Astrocyte of the spinal cord (primary cell): ENCODE results near the gene ATG7.

Experiments used
- DNase-seq: peaks from one replicate; pipeline ENCODE4 v3.0.0; 2011; ENCODE audit warnings: low read depth, low spot score
- H3K4me3 ChIP-seq: 2 replicates; pipeline ENCODE4 v1.5.1; 2011; ENCODE audit warnings: low read depth, mild to moderate bottlenecking, low read length, moderate library complexity
- CTCF ChIP-seq: IDR thresholded peaks from 2 replicates; pipeline ENCODE4 v1.5.1; 2012; ENCODE audit warnings: low read depth, mild to moderate bottlenecking, low read length, inconsistent platforms
- in situ Hi-C: cut with HindIII; loops from 2 replicates; pipeline ENCODE4 v1.10.0; 2017; ENCODE audit warnings: low sequenced_read_pairs

The ATG7 gene

GRCh38 chr3:11431319-11431718 is 159.1 kb downstream of the ATG7 start:
- DNase-seq = no peak
- in situ Hi-C loops = no loop called here
- TF ChIP-seq CTCF = no peak
- no peak overlapping the region for H3K4me3 ChIP-seq

DNA sequence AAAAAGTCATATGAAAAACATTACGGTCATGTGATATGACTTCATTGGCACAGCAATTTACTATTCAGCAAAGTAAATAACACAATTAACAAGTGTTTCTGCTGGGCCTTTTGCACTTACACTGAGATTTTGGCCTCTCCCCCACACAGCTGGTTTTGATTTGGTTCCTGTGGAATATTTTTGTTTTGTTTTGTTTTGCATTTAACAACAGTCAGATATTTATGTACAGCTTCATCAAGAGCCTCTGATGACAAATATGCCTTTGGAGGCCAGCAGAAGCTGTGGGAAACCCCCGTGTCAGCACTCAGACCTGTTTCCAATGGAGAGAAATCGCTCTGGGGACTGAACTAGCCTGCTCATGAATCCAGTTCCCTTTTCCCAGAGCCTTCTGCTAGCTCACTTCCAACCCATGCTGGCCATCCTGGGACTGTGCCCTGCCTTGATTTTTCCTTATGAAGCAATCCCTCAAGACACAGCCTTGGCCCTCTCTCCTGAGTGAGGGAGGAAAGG is 161.9 kb downstream of the ATG7 start:
- peak; percentile 59 for DNase-seq
- no peak overlapping the region for H3K4me3 ChIP-seq
- TF ChIP-seq CTCF = no peak
- in situ Hi-C loops = no loop called here

GRCh38 chr3:11434563-11435096 is 162.4 kb downstream of the ATG7 start:
- in situ Hi-C loops = no loop called here

GRCh38 chr3:11435440-11436165 is 163.4 kb downstream of the ATG7 start:
- no peak for TF ChIP-seq CTCF
- no peak overlapping the region for H3K4me3 ChIP-seq
- no peak for DNase-seq
- in situ Hi-C loops = no loop called here

More at GRCh38 chr3:11434563-11435096, 162.4 kb downstream of the ATG7 start:
- TF ChIP-seq CTCF = no peak
- H3K4me3 ChIP-seq = no peak overlapping the region
- no peak for DNase-seq

- in situ Hi-C loops = no loop called here
- DNase-seq = no peak
- TF ChIP-seq CTCF = no peak
- no peak overlapping the region for H3K4me3 ChIP-seq
These were observed 164.6 kb downstream of the ATG7 start for GRCh38 chr3:11436775-11437174.

DNA sequence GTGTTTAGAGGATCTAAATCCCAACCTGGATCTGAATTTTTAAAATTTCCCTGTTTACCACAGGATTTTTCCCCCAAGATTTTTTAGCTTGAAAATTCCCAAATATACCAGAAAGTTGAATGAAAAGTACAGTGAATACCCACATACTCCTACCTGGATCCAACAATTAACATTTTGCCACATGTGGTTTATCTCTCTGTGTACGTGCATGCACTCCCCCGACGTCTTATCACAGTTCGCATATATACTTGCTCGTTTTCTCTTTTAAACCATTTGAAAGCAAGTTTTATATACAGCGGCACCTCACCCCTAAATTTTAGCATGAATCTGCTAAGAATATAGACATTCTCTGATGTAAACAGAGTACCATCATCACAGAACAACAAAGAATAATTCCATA is 165.3 kb downstream of the ATG7 start:
- TF ChIP-seq CTCF = no peak
- no peak overlapping the region for H3K4me3 ChIP-seq
- in situ Hi-C loops = no loop called here
- DNase-seq = no peak
